Upper lobe of left lung (tissue), 4 donors: Measurements from ENCODE around the gene MIGA1.

Source experiments
- EP300 ChIP-seq, 4 donors: sonication (generic); formaldehyde crosslinking; IDR thresholded peaks; one replicate each; pipeline ENCODE4 v1.5.1; 2017; ENCODE audit warnings: antibody characterized with exemption in 4 of 4, control low read depth in 2 of 4
- POLR2AphosphoS5 ChIP-seq, 2 donors: sonication (generic); formaldehyde crosslinking; IDR thresholded peaks; one replicate each; pipeline ENCODE4 v1.5.1; 2017; ENCODE audit warnings: antibody characterized with exemption in 2 of 2
- TF ChIP-seq, protein P1 (sequence below), 6 experiments: fragments of 450-650 bp in 4 of 6; fragments of 200-600 bp in 2 of 6; sonication (generic) in 2 of 6; IDR thresholded peaks; one replicate each; pipeline ENCODE4 v1.5.1; 2016 to 2019; ENCODE audit warnings: antibody characterized with exemption in 6 of 6

GRCh38 chr1:77866296-77866695 lies 86.8 kb downstream of the MIGA1 start:
- TF ChIP-seq EP300 (IDR thresholded peaks at IDR 0.05) (no peak), POLR2AphosphoS5 (IDR thresholded peaks at IDR 0.05) (no peak)
- TF ChIP-seq, protein P1, sequence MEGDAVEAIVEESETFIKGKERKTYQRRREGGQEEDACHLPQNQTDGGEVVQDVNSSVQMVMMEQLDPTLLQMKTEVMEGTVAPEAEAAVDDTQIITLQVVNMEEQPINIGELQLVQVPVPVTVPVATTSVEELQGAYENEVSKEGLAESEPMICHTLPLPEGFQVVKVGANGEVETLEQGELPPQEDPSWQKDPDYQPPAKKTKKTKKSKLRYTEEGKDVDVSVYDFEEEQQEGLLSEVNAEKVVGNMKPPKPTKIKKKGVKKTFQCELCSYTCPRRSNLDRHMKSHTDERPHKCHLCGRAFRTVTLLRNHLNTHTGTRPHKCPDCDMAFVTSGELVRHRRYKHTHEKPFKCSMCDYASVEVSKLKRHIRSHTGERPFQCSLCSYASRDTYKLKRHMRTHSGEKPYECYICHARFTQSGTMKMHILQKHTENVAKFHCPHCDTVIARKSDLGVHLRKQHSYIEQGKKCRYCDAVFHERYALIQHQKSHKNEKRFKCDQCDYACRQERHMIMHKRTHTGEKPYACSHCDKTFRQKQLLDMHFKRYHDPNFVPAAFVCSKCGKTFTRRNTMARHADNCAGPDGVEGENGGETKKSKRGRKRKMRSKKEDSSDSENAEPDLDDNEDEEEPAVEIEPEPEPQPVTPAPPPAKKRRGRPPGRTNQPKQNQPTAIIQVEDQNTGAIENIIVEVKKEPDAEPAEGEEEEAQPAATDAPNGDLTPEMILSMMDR (IDR thresholded peaks at IDR 0.05), result no peak
